WTC11 (cell line): ENCODE data around the gene TTC8.

Experiments used
- FOXJ3 ChIP-seq: sonication (generic); formaldehyde crosslinking; IDR thresholded peaks from 2 replicates; pipeline ENCODE4 v1.9.0; 2021; ENCODE audit warnings: missing genetic modification reagents, mild to moderate bottlenecking, borderline replicate concordance
- TCF7 ChIP-seq: sonication (generic); formaldehyde crosslinking; IDR thresholded peaks from 2 replicates; pipeline ENCODE4 v1.8.0; 2022; ENCODE audit warnings: mild to moderate bottlenecking, low read depth, missing genetic modification reagents, moderate library complexity
- ZNF263 ChIP-seq: sonication (generic); formaldehyde crosslinking; IDR thresholded peaks from 2 replicates; pipeline ENCODE4 v1.8.1; 2022; ENCODE audit warnings: low read depth, mild to moderate bottlenecking, moderate library complexity, missing genetic modification reagents
- TF ChIP-seq, protein P1 (sequence below): fragments of 200-600 bp; IDR thresholded peaks from 2 replicates; pipeline ENCODE4 v1.8.0; 2022; ENCODE audit warnings: antibody characterized with exemption

DNA sequence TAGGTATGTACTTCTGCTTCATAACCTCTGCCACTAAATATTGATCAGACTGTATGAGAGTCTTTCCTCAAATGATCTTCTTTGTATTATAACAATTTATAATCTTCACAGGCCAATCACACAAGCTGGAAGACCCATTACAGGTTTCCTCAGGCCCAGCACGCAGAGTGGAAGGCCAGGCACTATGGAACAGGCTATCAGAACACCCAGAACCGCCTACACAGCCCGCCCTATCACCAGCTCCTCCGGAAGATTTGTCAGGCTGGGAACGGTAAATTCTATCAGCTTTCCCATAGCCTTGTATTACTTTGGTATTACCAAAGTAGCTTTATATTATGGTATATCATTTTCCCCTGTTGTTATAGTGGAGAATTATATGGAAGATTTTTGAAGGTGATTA is 16.5 kb downstream of the TTC8 start:
- TF ChIP-seq TCF7 (CRISPR knock-in tag): no peak
- no peak for TF ChIP-seq ZNF263
- TF ChIP-seq, protein P1, sequence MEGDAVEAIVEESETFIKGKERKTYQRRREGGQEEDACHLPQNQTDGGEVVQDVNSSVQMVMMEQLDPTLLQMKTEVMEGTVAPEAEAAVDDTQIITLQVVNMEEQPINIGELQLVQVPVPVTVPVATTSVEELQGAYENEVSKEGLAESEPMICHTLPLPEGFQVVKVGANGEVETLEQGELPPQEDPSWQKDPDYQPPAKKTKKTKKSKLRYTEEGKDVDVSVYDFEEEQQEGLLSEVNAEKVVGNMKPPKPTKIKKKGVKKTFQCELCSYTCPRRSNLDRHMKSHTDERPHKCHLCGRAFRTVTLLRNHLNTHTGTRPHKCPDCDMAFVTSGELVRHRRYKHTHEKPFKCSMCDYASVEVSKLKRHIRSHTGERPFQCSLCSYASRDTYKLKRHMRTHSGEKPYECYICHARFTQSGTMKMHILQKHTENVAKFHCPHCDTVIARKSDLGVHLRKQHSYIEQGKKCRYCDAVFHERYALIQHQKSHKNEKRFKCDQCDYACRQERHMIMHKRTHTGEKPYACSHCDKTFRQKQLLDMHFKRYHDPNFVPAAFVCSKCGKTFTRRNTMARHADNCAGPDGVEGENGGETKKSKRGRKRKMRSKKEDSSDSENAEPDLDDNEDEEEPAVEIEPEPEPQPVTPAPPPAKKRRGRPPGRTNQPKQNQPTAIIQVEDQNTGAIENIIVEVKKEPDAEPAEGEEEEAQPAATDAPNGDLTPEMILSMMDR: no peak
- TF ChIP-seq FOXJ3 (CRISPR knock-in tag): no peak
